ENCODE results near the gene SRCIN1.

SRCIN1 gene

DNA sequence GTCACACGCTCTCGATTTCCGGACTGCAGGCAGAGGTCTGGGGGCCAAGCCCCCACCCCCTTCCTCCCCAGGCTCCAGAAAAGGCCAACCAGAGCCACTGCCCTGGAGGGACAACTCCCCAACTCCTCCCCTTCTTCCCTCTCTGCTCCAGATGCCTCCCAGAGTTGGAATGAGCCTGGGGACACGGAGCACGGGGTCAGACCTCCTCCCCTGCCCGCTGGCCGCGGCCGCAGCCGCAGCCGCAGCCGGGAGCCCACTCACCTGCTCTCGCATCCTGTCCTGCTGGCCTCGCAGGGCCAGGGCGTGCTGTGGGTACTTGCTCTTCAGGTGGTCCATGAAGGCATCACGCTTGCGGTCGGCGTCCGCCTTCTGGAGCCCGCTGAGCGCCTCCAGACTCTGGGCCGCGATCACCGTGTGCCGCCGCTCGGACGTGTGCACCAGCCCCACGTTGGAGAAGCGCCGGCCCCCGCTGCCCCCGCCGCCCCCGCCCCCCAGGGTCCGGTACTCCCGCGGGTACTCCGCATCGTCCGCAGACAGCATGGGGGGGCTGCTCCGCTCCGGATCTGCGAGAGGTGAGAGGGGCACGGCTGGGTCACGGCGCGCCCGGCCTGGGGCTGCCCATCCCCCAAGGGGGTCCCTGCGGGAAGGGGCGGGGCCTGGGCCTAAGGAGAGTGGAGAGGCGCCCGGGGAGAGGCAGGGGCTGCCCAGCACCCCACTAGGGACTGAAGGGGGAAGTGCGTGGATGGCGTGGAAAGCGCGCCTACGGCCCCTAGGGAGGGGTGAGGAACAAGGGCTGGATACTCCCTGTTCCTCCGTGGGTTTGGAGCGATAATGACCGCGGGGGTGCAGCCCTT lies 27.3 kb downstream of the SRCIN1 start:
- no peak for DNase-seq

DNA sequence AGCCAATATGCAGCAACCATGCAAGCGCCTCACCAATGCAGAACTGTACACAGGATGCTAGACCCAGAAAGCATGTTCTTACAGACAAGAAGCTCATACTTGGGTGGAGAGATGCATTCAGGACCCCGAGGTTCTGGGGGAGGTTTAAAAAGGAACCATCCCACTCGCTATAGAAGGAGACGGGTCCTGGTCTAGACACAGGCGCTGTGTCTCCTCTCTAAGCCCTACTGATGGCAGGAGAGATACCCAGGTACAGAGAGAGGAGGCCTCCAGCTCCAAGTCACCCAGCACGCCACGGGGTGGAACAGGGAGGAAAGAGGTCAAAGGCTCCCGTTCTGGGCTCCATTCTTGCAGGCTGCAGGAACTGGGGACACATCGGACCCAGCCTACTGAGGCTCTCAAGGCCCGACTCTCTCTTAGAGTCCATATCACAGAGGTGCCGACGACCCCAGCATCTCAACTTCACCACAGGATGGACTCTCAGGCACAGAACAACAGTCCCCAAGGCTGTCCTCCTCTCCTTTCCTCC lies 28.0 kb downstream of the SRCIN1 start:
- no peak for DNase-seq

DNA sequence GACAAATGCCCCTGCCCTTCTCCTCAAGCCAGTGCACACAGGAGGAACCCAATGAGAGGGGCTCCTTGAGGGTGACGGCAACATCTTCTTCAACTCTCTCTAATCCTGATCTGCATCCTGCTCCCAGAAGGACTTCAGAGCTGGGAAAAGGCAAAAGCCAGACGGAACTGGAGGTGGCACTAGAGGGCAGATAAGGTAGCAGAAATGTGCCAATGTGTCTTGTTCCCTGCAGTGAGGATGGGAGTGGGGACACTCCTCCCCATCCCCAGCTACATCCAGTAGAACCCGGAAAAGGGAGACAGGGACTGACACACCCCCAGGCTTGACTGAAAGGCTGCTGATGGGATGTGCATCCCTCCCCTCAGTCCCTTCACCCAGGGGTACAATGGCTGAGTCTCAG lies 28.5 kb downstream of the SRCIN1 start:
- DNase-seq, result no peak

DNA sequence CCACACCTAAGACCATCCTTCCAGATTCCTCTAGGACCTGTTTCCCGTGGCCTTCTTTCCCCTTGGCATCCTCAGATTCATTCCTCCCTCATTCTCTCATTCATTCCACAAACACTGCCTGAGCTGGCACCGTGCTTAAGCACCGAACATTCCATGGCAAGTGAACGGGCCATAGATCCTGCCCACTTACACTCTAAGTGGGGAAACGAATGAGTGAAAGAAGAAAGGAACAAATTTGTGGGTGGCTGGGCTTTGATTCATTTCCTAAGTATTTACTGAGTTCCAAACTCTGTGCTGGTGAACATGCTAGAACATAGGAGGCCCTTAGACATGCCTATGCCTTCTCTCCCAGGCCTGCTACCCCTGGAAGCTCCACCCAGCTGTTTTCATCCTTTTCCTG lies 30.0 kb downstream of the SRCIN1 start:
- no peak for DNase-seq

DNA sequence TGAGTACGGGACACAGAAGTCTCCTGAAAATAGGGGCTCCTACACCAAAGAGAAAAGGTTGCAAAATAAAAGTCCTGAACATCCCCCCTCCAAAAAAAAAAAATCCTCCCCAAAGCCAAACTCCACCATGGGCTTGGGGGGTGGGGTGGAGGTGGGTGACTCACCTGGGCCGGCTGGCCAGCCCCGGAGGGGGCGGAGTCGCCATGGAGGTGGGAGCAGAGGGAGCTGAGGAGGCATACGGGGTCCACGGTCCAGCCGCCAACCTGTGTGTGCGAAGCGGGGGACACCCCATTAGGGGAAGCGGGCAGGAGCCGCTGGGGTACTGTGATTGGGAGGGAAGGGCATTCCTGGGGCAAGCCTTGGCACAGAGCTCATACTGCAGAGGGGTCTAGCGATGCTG lies 31.0 kb downstream of the SRCIN1 start:
- no peak for DNase-seq

DNA sequence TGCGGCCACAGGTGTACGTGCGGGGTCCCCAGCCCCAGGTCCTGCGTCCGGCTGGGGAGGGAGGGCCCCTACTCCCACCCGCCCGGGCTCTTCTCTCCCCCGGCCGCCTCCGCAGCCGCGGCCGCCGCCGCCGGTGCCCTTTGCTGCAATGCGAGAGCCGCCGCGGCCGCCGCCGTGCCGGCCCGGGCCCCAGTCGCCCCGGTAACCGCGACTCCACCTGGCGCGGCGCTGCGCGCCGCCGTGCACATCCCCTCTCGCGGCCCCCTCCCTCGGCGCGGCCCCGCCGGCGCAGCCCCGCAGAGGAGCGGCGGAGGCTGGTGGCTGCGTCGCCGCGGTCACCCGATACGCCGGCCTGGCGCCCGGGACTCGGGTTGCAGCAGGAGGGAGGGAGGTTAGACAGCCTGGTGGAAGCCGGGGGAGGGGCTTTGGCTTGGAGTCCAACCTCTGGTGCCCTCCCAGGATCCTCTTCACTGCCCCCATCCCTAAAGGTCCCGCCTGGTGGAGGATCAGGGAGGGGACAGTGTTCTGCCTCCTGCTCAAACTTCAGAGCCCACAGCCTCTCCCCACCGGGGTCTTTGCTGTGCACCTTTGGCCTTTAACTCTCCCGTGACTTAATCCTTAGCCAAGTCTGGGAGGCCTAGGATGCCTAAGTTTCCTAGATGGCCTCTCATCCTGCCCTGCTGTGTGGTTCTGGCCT lies 32.9 kb downstream of the SRCIN1 start:
- DNase-seq, result no peak

DNA sequence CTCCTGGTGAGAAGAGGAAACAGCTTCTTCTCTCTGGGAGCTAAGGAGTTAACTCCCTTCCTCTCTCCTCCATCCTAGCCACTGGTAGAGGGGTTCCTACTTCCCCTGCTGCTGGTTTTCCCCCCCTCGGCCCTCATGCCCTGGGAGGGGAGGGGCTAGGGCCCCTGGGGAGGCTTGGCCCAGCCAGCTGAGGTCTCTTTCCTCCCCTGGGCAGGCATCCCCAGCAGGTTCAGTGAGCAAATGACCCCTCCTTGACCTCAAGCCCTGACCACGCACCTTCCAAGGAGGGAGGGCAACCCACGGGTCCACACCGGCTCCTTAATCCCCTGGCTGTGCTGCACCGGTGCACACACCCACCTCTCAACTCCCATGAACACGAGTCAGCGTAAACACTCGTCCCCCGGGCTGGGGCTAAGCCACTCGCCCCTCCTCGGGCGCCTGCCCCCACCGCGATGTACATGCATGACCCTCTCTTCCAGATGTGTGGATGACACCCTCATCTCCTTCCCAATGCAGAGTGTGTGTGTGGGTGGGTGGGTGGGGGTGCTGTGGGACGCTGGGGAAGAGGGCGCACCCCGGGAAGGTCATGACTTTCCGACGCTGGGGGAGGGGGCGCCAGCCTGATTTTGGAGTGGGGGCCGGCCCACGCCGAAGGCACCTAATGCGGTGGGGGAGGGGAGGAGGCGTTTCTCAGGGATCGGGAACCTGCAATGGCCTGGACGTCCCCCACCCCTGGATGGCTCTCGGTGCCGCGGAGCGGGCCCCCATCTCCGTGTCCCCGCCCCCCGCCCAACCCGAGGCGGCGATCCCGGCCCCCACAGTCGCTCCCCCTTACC lies 33.7 kb downstream of the SRCIN1 start:
- no peak for DNase-seq

DNA sequence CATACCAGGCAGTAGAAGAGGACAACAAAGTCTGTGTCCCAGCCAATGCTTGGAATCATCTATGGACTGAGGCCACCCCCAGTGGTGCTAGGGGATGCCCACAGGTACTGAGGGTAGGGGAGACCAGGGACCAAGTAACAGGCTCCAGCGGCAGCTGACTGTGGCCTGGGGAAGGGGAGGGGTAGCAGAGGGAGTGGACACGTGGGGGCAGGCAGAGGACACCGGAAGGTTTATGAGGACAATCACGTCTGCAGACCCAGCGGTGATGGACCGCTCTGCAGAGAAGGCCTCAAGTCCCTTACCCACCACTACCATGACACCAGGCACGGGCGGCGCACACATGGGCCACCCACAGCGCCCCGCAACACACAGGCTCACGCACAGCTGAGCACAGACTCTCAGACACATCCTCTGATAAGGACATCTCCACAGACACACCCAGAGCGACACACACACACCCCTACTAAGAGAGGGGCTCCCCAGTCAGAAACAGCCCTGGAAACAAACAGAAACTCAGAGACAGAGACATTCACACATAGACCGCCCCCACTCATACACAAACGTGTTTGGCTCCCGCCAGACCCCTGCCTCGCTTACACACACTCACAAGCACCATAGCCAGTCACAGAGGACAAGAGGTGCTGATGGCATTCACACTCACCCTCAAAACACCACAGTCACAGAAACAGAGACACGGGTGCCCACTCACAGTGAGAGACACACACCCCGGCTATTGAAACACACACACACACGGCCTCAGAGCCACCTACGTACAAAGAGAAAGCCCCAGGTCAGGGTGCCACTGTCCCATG lies 35.8 kb downstream of the SRCIN1 start:
- no peak for DNase-seq

DNA sequence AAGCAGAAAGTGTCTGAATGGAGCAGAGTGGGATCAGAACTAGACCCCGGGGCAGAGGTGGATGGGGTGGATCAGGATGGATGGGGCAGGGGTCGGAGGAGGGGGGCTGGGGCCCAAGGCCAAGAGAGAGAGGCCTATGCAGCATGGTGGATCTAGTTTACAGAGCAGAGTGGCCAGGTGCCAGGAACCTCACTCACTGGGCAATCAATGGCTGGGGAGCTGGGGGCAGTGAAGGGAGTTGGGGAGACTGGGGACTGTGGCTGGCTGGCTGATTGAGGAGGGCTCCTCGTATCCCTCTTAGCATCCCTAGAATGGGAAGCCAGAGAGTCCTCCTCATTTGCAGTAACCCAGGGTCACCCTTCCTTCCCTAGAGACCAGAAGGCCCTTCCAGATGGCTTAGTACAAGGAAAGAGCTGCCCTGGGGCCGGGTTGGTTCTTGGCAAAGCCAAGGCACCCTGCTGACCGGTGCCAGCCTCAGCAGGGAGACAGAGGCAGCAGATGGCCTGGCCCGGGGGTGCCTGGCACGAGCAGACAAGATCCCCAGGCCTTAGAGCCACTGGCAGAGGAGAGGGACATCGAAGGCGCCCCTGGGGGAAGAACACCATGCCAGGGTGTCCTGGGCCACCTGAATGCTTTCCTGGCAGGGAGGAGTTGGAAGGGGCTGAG lies 36.8 kb downstream of the SRCIN1 start:
- no peak for DNase-seq

DNA sequence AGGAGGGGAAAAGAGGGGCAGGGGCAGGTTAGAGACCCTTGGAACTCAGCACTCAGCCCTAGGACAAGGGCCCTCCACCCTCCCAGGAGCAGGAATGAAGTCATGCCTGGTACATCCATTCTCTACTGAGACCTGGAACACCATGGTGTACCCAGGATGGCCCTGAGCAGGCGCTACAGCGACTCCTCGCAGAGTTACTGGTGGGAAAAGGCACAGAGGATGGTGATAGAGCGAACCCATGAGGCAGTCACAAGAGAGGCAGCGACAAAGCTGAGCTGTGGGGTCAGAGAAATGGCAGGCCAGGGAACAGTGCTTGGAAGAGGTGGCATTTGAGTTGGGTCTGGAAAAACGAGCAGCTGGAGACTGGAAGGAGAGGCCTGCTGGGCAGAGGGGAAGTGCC lies 37.5 kb downstream of the SRCIN1 start:
- no peak for DNase-seq

DNA sequence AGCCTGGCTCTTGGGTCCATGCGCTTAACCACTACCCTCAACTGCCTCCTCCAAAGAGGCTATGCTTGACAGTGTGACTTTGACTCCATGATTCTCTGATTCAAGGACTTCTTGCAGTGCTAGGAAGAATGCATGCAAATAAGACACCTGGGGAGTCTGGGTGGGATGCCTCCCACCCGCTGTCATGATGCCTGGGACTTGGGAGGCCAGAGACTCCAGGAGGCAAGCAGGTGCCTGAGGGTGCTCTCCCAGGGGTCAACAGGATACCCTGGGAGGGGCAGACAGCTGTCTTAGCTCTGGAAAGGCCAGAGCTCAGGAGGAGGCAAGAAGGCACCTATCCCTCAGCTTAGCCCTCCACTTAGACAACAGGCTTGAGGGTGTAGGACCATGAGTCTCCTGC lies 38.4 kb downstream of the SRCIN1 start:
- DNase-seq, result no peak

DNA sequence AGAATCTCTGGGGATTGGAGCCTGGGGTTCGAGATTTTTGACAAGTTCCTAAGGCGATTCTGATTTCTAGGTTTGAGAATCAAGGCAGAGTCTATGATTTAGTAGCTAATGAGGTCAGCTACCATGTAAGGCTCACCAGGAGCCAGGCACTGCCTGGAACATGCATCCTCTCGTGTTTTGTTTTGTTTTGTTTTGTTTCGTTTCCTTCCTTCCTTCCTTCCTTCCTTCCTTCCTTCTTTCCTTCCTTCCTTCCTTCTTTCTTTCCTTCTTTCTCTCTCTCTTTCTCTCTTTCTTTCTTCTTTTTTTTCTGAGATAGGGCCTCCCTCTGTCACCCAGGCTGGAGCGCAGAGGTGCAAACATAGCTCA lies 39.1 kb downstream of the SRCIN1 start:
- no peak for DNase-seq

DNA sequence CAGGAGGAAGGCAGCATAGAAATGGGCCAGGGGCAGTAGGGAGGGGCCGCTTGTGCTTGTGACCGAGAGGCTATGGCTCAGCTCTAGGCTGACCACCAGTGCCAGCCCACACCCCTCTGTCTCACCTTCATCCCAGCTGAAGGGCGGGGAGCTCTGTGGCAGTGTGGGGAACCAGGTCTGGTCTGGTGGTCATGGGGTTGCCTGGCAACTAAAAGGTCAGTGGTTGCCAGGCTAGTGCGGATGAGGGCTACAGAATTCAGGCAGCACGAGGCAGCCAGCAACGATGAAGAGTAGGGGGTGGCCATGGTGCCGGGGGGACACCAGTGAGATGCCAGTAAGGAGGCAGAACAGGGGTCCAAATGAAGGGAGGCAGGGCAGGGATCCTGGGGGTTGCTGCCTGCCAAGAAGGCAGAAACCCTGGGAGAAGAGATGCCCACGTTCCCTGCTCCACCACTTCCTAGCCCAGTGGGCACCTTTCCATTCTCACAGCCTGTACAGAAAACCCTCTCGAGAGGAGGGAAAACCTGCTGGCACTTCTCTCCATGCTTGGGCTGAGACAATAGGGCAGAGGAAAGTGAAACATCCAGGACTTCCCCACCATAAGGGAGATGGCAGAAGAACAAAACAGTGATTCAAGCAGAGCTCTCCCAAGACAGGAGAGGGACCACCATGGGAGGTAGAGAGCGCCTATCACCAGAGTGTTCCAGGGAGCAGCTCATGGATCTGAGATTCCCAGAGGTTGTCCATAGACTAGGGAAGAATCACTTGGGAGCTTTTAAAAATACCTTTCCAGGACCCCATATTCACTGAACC lies 39.7 kb downstream of the SRCIN1 start:
- no peak for DNase-seq

DNA sequence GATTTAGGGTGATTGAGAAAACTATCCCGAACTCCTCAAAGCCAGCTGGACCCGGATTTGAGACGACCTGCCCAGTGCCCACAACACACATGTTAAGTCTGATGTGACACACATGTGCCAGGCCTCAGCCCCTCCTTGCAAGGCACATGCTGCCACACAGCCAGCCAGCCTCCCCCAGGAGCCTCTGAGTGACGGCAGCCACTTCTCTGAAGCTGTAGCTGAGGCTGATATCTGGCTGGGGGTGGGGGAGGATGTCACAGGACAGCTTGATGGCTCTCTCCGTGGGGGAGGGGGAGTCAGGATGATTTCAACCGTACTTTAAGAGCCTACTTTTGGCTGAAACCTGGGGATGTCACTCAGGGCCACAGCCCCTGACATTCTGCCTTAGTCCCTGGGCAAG lies 40.9 kb downstream of the SRCIN1 start:
- no peak for DNase-seq

DNA sequence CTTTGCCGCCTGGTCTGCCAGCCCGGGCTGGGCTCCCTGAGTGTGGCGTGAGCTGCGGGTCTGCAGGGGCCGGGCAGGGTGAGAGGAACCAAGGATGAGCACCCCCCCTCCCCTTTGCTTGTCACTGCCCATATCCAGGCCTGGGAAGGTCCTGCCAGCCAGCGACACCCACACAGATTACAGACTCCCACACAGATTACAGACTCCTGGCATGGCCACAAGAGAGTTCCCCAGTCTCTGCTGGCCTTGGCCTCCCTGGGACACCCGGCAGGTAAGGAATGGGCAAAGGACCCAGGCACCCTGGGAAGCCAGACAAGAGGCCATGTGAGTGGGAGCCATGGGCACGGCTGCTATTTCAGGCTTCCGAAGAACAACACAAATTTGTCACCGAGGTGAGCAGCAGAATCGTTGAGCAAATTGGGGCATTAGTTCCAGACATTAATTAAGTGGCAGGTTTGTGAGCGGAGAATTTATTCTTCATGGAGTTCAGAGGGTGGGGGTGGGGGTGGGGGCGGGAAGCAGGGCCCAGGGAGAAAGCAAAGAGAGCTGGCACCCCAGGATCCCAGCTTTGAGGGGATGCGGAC lies 41.4 kb downstream of the SRCIN1 start:
- DNase-seq, result no peak

DNA sequence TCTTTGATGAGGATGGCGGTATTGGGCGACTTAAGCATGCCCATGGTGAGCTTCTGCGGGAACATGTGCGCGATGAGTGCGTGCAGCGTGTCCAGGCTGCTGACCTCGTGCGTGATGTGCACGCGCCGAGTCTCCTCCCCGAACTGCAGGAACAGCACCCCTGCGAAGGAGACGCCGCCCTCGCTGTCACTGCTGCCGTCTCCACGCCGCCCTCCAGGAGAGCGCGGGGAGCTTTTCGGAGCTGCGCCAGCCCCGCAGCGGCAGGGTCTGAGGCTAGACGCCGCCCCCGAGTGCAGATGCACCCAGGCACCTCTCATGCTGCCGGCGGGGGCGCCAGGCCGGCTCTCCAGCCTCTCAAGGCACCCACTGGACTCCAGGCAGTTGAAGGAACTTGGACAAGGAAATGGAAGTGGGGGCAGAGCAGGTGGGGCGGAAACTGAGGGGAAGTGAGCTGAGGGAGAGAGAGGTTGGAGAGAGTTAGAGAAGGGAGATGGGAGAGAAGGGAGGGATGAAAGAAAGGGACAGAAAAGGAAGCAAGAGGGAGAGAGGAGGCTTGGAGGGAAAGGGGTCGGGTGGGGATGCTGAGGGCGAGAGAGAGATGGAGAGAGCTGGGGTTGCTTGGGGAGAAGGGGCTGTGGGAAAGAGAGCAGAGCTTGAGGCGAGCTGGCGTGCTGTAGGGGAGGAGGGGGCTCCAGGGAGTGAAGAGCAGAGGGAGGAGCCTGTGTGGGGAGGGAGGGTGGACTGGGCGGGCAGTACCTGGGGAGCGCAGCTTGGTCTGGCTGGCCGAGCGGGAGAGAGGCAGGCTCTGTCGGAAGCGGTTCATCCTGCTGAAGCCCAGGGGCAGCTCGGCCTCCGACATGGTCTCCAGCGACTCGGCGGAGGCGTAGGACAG lies 42.1 kb downstream of the SRCIN1 start:
- no peak for DNase-seq

DNA sequence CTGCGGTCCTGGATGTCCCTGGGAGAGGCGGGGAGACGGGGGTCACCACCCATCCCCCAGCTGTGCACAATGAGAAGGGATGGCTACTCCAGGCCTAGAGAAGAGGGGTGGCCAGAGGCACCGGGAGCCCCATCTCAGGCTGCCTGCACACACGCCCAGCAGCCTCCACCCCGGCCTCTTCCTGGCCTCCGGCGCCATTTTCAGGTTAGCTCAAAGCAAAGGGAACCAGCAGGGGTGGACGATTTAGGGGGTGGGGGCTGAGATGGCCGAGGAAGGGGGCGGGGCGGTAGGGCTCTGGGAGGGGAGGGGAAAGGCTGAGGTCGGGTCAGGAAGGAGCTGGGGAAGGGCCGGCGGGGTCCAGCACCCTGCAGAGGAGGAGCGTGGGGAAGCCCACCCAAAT lies 42.8 kb downstream of the SRCIN1 start:
- DNase-seq, result no peak

DNA sequence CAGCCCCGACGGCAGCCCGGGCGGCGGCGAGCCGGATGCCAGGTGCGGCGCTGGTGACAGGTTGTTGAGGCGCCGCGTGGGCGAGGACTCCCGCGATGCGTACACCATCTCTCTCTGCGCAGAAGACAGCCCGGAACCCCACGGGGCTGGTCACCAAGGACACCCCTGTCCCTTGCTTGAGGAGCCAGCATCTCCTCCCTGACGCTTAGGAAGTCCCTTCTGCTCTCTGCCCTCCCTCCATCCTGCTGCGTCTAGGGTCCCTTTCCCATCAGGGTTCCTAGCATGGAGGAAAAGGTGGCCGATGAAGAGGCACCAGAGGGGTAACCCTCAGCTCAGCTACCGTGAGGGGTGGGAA lies 43.6 kb downstream of the SRCIN1 start:
- no peak for DNase-seq

DNA sequence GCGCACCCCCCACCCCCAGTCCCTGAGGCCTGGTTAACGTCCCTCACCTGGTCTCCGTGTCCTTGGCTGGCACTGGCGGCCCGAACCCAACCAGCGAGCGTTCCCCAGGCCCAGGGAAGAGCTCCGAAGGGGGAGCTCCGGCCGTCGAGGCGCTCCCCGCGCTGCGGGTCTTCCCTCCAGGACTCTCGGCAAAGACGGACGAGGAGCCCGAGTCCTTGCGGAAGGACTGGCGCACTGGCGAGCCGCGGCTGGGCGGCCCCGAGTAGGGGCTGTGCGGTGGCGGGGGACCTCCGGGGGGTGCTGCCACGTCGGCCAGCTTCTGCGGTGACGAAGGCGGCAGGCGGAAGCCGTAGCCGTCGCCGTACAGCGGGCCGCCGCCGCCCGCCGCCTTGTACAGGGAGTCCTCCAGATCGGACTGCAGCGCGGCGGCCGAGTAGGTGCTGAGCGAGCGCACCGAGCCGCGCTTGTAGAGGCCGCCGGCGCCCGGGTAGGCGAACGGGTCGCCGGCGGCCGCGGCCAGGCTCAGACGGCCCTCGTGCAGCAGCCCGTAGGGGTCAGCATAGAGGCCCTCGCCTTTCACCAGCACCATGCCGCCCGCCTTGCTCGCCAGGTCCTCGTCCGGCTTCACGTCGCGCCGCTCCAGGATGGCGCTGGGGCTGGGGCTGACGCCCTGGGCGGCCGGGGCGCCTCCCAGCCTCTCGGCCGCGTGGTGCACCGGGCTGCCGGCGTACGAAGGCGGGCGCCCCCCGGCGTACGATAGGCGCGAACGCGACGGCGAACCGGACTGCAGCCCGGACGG lies 44.1 kb downstream of the SRCIN1 start:
- DNase-seq, result no peak
